IMR-90 (cell line): ENCODE data around the gene FXYD1.

Experiments used
- BHLHE40 ChIP-seq: fragments of 150-350 bp; IDR thresholded peaks from 2 replicates; pipeline ENCODE4 v1.6.1; 2016; ENCODE audit warnings: mild to moderate bottlenecking, low read depth, low read length
- CEBPB ChIP-seq: IDR thresholded peaks from 2 replicates; pipeline ENCODE4 v1.6.1; 2012; ENCODE audit warnings: low read depth, low read length, improper control_type of control experiment
- CHD1 ChIP-seq: IDR thresholded peaks from 2 replicates; pipeline ENCODE4 v1.6.1; 2012; ENCODE audit warnings: low read depth, low read length, improper control_type of control experiment
- CTCF ChIP-seq: conservative IDR thresholded peaks from 2 replicates; pipeline ENCODE4 v1.5.1; 2012; ENCODE audit warnings: mild to moderate bottlenecking, low read depth, low read length, improper control_type of control experiment
- ELK1 ChIP-seq: fragments of 150-350 bp; IDR thresholded peaks from 2 replicates; pipeline ENCODE4 v1.6.1; 2016; ENCODE audit warnings: low read depth, mild to moderate bottlenecking, low read length, moderate library complexity, borderline replicate concordance
- MAFK ChIP-seq: IDR thresholded peaks from 2 replicates; pipeline ENCODE4 v1.6.1; 2012; ENCODE audit warnings: low read depth, low read length, improper control_type of control experiment
- MAZ ChIP-seq: IDR thresholded peaks from 2 replicates; pipeline ENCODE4 v1.6.1; 2012; ENCODE audit warnings: low read depth, mild to moderate bottlenecking, low read length, improper control_type of control experiment, moderate library complexity, borderline replicate concordance
- POLR2A ChIP-seq: IDR thresholded peaks from 2 replicates; pipeline ENCODE4 v1.6.1; 2012; ENCODE audit warnings: mild to moderate bottlenecking, low read depth, low read length
- RAD21 ChIP-seq: IDR thresholded peaks from 2 replicates; pipeline ENCODE4 v1.6.1; 2012; ENCODE audit warnings: low read length, improper control_type of control experiment
- RCOR1 ChIP-seq: IDR thresholded peaks from 2 replicates; pipeline ENCODE4 v1.6.1; 2012; ENCODE audit warnings: mild to moderate bottlenecking, low read length, improper control_type of control experiment; ENCODE audit not compliant: insufficient replicate concordance
- USF2 ChIP-seq: fragments of 150-350 bp; IDR thresholded peaks from 2 replicates; pipeline ENCODE4 v1.6.1; 2017; ENCODE audit warnings: mild to moderate bottlenecking, antibody characterized with exemption, low read length, low read depth

- TF ChIP-seq CTCF (no peak), POLR2A (no peak), USF2 (no peak), MAZ (no peak), RCOR1 (no peak), ELK1 (no peak), BHLHE40 (no peak), CEBPB (no peak), CHD1 (no peak), RAD21 (no peak), MAFK (no peak)
These were observed 28.9 kb downstream of the FXYD1 start for GRCh38 chr19:35167251-35168119.
